ENCODE data around the gene ITGA3.

GRCh38 chr17:50059256-50059655 lies 3.3 kb downstream of the ITGA3 start:
- TF ChIP-seq CTCF (IDR thresholded peaks at IDR 0.05) (no peak), EP300 (IDR thresholded peaks at IDR 0.05) (no peak), POLR2AphosphoS5 (IDR thresholded peaks at IDR 0.05) (no peak)
